Left hindlimb (tissue), 1 donor: ENCODE data around the gene KIF26A.

Experiments
- DNase-seq: peaks from one replicate; pipeline ENCODE4 v3.0.0-alpha.2; 2018

The KIF26A gene

GRCh38 chr14:104161602-104162367, 23.4 kb downstream of the KIF26A start:
- no peak for DNase-seq

- no peak for DNase-seq
These were observed 24.1 kb downstream of the KIF26A start for GRCh38 chr14:104162495-104162894.

- no peak for DNase-seq
These were observed 25.2 kb downstream of the KIF26A start for GRCh38 chr14:104163541-104163940.

GRCh38 chr14:104164041-104164440, 25.7 kb downstream of the KIF26A start:
- DNase-seq = no peak

- DNase-seq = no peak
These were observed 26.1 kb downstream of the KIF26A start for GRCh38 chr14:104164512-104164911.

GRCh38 chr14:104166698-104167097, 28.3 kb downstream of the KIF26A start:
- DNase-seq = no peak

GRCh38 chr14:104168603-104169002, 30.2 kb downstream of the KIF26A start:
- no peak for DNase-seq

GRCh38 chr14:104169005-104169698, 30.8 kb downstream of the KIF26A start:
- DNase-seq = no peak

- DNase-seq = peak; percentile 60
These were observed 31.5 kb downstream of the KIF26A start for GRCh38 chr14:104169699-104170479.

GRCh38 chr14:104171029-104171697, 32.8 kb downstream of the KIF26A start:
- no peak for DNase-seq

GRCh38 chr14:104171895-104172294, 33.5 kb downstream of the KIF26A start:
- DNase-seq = no peak

GRCh38 chr14:104172349-104172748, 34.0 kb downstream of the KIF26A start:
- DNase-seq = no peak

GRCh38 chr14:104172880-104173279, 34.5 kb downstream of the KIF26A start:
- no peak for DNase-seq

- DNase-seq = no peak
These were observed 35.7 kb downstream of the KIF26A start for GRCh38 chr14:104174051-104174450.

- no peak for DNase-seq
These were observed 36.7 kb downstream of the KIF26A start for GRCh38 chr14:104175041-104175440.

- DNase-seq = no peak
These were observed 37.4 kb downstream of the KIF26A start for GRCh38 chr14:104175811-104176210.

- DNase-seq = no peak
These were observed 38.2 kb downstream of the KIF26A start for GRCh38 chr14:104176611-104177010.

GRCh38 chr14:104177411-104177810, 39.0 kb downstream of the KIF26A start:
- no peak for DNase-seq

GRCh38 chr14:104178279-104178678, 39.9 kb downstream of the KIF26A start:
- no peak for DNase-seq

GRCh38 chr14:104179126-104179525, 40.7 kb downstream of the KIF26A start:
- DNase-seq = no peak

- no peak for DNase-seq
These were observed 41.3 kb downstream of the KIF26A start for GRCh38 chr14:104179564-104180129.

- DNase-seq = no peak
These were observed 42.3 kb downstream of the KIF26A start for GRCh38 chr14:104180561-104181165.
